ENCODE results near the gene RASGRP4.

RASGRP4 gene

DNA sequence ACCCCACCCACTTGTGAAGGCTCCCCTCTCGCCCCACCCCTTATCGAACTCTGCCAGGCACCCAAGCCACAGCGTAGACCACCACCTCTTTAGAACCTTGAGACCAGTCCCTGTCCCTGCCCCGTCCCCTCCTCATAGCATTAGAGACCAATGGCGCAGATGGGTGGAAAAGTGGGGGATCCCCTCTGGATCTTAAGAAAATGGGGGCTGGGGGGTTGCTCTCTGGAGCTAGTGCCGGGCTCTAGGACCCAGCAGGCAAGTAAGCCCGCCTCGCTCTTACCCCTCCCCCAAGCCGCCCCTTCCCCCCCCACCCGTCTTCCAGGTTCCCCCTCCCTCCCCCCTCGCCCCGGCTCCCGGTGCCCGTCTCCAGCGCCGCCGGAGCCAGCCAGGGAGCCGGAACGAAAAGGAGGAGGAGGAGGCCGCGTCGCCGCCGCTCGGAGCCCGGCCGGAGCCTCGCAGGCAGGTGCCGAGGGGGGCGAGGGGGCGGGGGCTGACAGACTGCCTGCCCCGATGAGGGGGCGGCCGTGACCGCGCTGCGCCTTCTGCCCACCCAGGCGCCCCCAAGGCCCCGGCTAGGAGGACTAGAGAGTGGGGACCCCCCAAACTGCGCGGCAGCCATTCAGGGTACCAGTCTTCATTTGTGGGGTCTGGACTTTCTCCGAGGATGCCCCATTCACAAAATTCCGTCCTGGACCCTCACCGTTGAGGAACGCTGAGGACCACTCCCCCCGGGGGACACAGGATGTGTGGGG lies 37.5 kb downstream of the RASGRP4 start, which contains the start of gene SPRED3:
Gene SPRED3 (plus strand): TSS at position 349 of the 752 bp plus-strand sequence. CDS start 1,606 bp downstream, outside the sequence.
- peak in 1 of 2 experiments; percentile 49 for DNase-seq

GRCh38 chr19:38387550-38388348 lies 38.3 kb downstream of the RASGRP4 start, which contains the start of gene GGN:
Gene GGN, minus strand, starts transcription at chr19:38388034. Its CDS starts 773 bp downstream, at chr19:38387261.
- peak; percentile 87 to 96 for DNase-seq

DNA sequence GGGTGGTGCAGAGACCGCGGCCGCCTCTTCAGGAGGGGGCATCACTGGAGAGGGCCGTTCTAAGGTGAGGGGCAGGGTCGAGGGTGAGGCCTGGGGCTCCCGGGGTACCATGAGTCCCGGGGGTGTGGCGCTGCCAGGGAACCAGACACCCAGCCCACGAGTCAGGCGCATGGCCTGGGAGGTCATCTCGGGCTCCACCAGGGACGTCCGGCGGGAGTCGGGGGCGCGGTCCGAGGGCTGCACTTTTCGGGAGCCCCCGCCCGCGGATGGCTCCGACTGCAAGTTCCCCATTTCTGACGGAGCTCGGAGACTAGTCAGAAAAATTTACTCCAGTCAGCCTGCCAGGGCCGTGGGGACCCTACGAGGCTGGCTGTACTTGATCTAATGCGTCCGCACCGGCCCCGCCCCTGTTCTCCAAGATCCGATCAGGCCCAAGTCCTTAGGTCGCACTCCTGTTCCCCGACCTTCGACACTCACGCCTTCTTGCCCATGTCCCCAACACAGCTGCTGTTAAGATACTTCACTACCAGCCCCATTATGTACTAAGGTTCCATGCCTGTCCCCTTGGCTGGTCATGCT lies 39.0 kb downstream of the RASGRP4 start:
- DNase-seq = no peak

DNA sequence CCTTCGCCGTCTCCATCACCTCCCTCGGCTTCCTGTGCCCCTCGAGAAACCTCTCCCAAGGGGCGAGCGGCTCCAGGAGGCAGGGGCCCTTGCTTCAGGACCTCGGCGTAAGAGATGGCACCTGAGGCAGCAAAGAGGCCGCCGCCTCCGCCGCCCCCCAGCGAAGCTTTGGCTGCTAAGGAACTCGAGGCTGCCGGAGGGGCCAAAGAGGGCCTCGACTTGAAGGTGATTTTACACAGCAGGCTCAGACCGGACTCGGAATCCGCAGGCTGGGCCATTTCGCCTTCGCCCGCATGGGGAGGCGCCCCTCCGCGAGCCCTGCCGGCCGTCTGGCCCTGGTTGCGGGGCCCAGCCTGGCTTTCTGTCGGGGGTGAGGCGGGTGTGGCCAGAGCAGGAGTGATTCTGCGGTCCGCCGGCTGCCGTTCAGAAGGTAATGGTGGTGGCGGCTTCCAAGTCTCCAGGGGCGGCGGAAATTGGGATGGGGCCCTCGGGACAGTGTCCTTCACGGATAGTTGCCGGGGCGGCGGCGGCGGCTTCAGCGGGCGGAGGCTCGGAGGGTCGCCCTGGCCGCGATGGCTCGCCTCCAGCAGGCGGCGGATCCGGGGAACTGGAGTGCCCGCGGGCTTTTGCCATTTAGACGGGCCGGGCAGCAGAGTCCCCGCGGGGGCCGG lies 39.6 kb downstream of the RASGRP4 start:
- DNase-seq = no peak

GRCh38 chr19:38385804-38386257 lies 40.2 kb downstream of the RASGRP4 start:
- no peak for DNase-seq

- DNase-seq = no peak
These were observed 40.8 kb downstream of the RASGRP4 start for GRCh38 chr19:38385057-38385803.

- DNase-seq = no peak
These were observed 41.6 kb downstream of the RASGRP4 start for GRCh38 chr19:38384209-38385027.

- no peak for DNase-seq
These were observed 42.3 kb downstream of the RASGRP4 start for GRCh38 chr19:38383743-38384142.

GRCh38 chr19:38383184-38383583 lies 42.8 kb downstream of the RASGRP4 start:
- no peak for DNase-seq

- no peak for DNase-seq
These were observed 44.9 kb downstream of the RASGRP4 start for GRCh38 chr19:38381138-38381537.

DNA sequence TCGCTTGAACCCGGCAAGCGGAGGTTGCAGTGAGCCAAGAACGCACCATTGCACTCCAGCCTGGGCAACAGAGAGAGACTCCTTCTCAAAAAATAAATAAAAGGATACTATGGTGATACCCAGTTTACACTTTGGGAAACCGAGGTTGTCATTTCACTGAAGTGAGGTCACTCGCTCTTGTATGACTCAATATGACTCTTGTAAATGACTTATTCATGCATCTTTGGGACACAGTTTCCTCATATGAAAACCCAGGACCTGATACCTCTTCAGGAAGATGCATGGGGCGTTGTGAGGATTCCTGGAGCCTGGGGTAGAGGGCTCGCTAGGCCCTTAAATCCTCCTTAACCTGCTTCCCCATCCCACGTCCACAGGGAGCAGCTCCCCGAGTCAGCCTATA lies 47.2 kb downstream of the RASGRP4 start:
- DNase-seq = no peak

GRCh38 chr19:38377052-38377451 lies 49.0 kb downstream of the RASGRP4 start:
- no peak for DNase-seq

GRCh38 chr19:38376576-38376975 lies 49.4 kb downstream of the RASGRP4 start:
- DNase-seq = no peak

DNA sequence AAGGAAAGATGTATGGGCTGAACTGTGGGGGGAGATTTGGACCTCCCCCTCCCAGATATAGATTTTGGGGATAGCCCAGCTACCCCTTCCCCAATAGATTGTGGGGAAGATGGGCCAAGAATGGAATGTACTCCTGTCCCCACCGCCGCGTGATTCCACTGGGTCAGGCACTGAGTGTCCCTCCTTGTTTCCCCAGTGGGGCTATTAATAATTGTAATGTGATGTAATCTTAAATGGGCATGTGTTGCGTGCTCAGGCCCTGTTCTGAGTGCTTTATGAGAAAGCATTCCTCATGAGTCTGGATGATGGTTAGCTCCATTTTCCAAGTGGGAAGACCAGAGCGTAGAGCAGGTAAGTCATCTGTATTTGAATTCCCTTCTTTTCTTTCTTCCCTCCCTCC lies 50.3 kb downstream of the RASGRP4 start:
- no peak for DNase-seq

DNA sequence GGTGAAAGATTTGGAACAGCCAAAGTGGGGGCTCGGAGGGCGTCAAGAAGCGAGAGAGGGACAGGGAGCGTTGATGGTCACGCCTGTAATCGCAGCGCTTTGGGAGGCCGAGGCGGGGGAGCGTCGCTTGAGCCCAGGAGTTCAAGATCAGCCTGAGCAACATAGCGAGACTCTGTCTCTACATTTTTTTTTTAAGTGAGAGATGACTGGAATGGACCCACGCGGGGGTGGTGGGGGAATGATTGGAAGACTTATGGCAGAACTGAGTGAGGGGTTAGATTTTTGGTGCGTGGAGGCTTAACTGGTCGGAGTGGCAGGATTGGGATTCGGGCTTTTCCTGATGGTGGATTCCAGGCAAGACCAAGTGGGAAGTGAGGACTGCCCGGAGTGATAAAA lies 50.9 kb downstream of the RASGRP4 start:
- no peak for DNase-seq

DNA sequence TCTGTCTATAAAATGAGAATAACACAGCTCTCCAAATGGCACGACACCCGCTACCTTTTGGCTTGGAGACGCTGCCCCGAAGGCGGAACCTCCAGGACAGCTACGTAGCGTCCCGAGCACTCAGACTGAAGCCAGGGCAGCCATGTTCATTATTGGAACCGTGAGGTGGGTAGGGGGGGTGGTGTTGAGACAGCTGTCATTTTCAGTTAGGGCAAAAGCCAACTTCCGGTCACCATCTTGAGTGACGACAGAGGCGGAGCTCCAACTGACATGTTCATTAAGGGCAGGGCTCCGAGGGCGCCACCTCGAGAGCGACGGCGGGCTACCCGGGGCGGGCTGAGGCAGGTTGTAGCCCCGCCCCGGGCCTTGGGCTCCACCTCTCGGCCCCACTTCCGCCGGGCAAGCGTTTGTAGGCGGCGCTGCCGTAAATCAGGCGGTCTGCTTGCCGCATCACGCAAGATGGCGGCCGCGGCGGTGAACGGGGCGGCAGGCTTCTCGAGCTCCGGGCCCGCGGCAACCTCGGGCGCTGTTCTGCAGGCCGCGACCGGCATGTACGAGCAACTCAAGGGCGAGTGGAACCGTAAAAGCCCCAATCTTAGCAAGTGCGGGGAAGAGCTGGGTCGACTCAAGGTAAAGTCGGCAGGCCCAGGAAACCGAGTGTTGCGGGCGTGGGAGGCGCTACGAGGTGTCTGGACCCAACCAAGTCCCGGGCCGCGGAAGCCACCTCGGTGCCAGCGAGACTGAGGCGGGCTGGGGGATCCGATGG lies 51.5 kb downstream of the RASGRP4 start, which contains the start of gene PSMD8:
Gene PSMD8 (plus strand): TSS at position 240 of the 766 bp plus-strand sequence. CDS start 31 bp downstream, at position 271.
- peak; percentile 98 to 99 for DNase-seq

- no peak for DNase-seq
These were observed 52.1 kb downstream of the RASGRP4 start for GRCh38 chr19:38373907-38374331.

GRCh38 chr19:38371081-38371480 lies 54.9 kb downstream of the RASGRP4 start:
- DNase-seq = no peak

DNA sequence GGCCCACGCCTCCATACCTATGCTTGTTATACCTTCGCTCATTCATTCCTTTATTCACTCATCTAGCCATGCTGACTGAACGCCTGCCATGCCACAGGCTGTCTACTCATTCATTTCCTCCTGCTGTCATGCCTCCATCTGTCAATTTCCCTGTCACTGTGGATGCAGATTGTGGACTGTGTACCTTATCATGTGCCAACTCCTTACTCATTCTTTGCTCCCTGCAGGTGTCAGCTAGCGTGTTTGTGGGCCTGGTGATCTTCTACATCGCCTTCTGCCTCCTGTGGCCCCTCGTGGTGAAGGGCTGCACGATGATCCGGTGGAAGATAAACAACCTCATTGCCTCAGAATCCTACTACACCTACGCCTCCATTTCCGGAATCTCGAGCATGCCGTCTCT lies 55.7 kb downstream of the RASGRP4 start:
- no peak for DNase-seq

GRCh38 chr19:38369584-38369983 lies 56.4 kb downstream of the RASGRP4 start:
- no peak for DNase-seq

Measured in NCI-H187 (cell line).